ENCODE measurements around the gene TMEM127.
"Not testable (repeated sequence)": the region's sequence is repeated elsewhere in the genome, so short reads cannot be mapped to it uniquely, and the experiment has no call there.

The TMEM127 gene

DNA sequence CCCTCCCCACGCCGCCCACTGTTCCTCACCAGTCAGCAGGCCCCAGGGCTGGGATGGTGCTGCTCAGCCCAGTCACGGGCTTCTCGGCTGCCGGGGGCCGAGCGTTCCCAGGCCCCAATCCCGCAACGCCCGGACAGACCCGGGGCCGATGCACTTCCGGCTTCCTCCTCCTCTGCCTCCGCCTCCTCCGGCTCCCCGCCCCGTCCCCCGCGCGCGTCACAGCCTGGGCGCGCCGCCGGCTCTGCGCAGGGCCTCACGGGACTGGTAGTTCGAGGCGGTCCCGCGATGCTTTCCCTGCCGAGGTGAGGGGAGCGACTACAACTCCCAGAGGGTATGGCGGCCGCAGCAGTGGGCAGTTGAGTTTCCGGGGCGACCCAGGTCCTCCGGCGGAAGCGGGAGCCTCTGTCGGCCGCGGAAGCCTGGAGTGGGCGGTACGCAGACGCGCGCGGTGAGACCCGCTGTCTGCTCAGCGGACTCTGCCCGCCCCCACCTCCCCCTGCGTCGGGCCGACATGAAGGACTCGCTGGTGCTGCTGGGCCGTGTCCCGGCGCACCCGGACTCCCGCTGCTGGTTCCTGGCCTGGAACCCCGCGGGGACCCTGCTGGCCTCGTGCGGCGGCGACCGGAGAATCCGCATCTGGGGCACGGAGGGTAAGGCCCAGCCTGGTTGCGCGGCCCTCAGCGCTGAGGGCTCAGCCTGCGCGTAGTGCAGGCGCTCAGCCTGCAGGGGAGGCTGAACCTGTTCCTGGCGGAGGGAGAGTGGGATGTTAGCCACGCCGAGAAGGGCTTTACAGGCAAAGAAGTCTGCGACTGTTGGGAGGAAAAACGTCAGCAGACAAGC, at the start of gene TMEM127, which contains the start of gene CIAO1:
Gene TMEM127 (minus strand): TSS at position 158 of the 840 bp plus-strand sequence. CDS start 616 bp downstream, outside the sequence.
Gene CIAO1 (plus strand): TSS at position 386 of the 840 bp plus-strand sequence. CDS start 126 bp downstream, at position 512.
- H3K27ac Mint-ChIP-seq, result peak within 1 kb of the TSS; percentile 94 to 96
- no peaks in the 10 kb centered on the region for H3K9me3 Mint-ChIP-seq
- H3K27me3 Mint-ChIP-seq, result no peaks in the 10 kb centered on the region
- H3K4me1 Mint-ChIP-seq, result peaks cover 63% of the 10 kb centered on the region
- ATAC-seq (peak; percentile 95), DNase-seq (peak; percentile 99)
- peak within 1 kb of the TSS; percentile 99 to 100 for H3K4me3 Mint-ChIP-seq

GRCh38 chr2:96315005-96315399, 49.2 kb upstream of the TMEM127 start:
- Mint-ChIP-seq H3K27ac (no peak overlapping the region), H3K4me3 (peak overlapping the region in 1 of 2 donors; percentile 56), H3K27me3 (no peaks in the 10 kb centered on the region), H3K9me3 (no peaks in the 10 kb centered on the region), H3K4me1 (peaks cover 60% of the 10 kb centered on the region)
- ATAC-seq (no peak), DNase-seq (no peak)

DNA sequence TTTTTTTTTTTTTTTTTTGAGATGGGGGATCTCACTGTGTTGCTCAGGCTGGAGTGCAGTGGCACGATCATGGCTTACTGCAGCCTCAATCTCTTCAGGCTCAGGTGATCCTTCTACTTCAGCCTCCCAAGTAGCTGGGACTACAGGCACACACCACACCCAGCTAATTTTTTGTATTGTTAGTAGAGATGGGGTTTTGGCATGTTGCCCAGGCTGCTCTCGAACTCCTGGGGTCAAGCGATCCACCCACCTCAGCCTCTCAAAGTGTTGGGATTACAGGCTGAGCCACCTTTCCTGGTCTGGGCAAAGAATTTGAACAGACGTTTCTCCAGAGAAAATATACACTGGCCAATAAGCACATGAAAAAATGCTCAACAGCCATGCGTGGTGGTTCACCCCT, 42.5 kb upstream of the TMEM127 start:
- H3K27me3 Mint-ChIP-seq, result no peaks in the 10 kb centered on the region
- H3K4me1 Mint-ChIP-seq, result peaks cover 44% of the 10 kb centered on the region
- ATAC-seq, result no peak
- no peak for DNase-seq
- no peaks in the 10 kb centered on the region for H3K9me3 Mint-ChIP-seq
- H3K4me3 Mint-ChIP-seq, result no peak overlapping the region
- no peak overlapping the region for H3K27ac Mint-ChIP-seq

- Mint-ChIP-seq H3K27ac (peak overlapping the region; percentile 99 to 100), H3K4me3 (peak overlapping the region; percentile 99 to 100), H3K4me1 (peaks cover 50% of the 10 kb centered on the region), H3K9me3 (no peaks in the 10 kb centered on the region), H3K27me3 (no peaks in the 10 kb centered on the region)
- no peak for DNase-seq
- no peak for ATAC-seq
These were observed 40.6 kb upstream of the TMEM127 start for GRCh38 chr2:96306370-96306769.

DNA sequence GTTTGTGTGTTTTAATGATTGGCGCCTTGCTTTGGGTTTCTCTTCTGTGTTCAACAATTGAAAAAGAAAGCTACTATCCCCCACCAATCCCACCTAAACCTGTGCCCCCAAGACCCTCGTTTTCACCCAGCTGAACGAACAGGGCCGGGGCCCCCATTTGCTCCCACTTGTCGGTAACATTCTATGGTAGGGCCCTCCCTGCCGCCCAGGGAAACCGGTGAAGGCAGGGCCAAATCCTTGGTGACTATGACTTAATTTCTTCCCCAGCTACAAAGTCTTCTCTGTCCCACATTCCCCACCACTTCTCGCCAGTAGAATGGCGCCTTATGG, 40.1 kb upstream of the TMEM127 start:
- H3K4me3 Mint-ChIP-seq, result peak overlapping the region; percentile 99 to 100
- H3K9me3 Mint-ChIP-seq, result no peaks in the 10 kb centered on the region
- peak overlapping the region; percentile 99 to 100 for H3K27ac Mint-ChIP-seq
- DNase-seq (no peak), ATAC-seq (peak; percentile 3)
- H3K4me1 Mint-ChIP-seq, result peaks cover 54% of the 10 kb centered on the region
- no peaks in the 10 kb centered on the region for H3K27me3 Mint-ChIP-seq

- DNase-seq (peak; percentile 87 to 92), ATAC-seq (peak; percentile 98)
- Mint-ChIP-seq H3K27me3 (no peaks in the 10 kb centered on the region), H3K4me1 (peaks cover 55% of the 10 kb centered on the region), H3K9me3 (no peaks in the 10 kb centered on the region), H3K27ac (peak within 1 kb of the TSS; percentile 99 to 100), H3K4me3 (peak within 1 kb of the TSS; percentile 99 to 100)
These were observed 39.5 kb upstream of the TMEM127 start, which contains the start of gene SNRNP200 for GRCh38 chr2:96305091-96305978. TSS of gene SNRNP200 (minus strand) at chr2:96305546. CDS start at chr2:96305437, 109 bp downstream.

DNA sequence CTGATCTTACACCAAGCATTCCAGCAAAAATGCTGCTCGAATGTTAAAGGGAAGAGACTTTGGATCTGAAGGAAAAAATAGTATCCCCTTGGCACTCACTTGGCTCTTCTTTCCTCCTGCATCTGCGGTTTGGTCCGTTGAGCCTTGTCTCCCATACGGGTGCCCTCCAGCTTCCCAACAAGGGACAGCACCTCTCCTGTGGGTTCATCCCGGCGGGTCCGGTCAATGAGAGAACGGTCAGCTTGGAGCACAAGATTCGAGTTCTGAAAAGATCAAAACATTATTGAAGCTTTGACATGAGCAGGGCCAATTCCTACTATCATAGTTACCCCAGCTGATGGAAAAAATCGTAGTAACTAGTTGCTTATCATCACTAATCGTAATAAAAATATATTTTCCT, 38.8 kb upstream of the TMEM127 start:
- no peak for ATAC-seq
- DNase-seq, result no peak
- peaks cover 55% of the 10 kb centered on the region for H3K4me1 Mint-ChIP-seq
- peak overlapping the region; percentile 99 to 100 for H3K27ac Mint-ChIP-seq
- H3K27me3 Mint-ChIP-seq, result no peaks in the 10 kb centered on the region
- H3K9me3 Mint-ChIP-seq, result no peaks in the 10 kb centered on the region
- H3K4me3 Mint-ChIP-seq, result peak overlapping the region; percentile 99 to 100

- Mint-ChIP-seq H3K27me3 (no peaks in the 10 kb centered on the region), H3K4me3 (peak overlapping the region in 1 of 2 donors; percentile 24), H3K9me3 (no peaks in the 10 kb centered on the region), H3K4me1 (peaks cover 55% of the 10 kb centered on the region), H3K27ac (peak overlapping the region; percentile 13 to 88)
- ATAC-seq (no peak), DNase-seq (no peak)
These were observed 36.1 kb upstream of the TMEM127 start for GRCh38 chr2:96301865-96302264.

DNA sequence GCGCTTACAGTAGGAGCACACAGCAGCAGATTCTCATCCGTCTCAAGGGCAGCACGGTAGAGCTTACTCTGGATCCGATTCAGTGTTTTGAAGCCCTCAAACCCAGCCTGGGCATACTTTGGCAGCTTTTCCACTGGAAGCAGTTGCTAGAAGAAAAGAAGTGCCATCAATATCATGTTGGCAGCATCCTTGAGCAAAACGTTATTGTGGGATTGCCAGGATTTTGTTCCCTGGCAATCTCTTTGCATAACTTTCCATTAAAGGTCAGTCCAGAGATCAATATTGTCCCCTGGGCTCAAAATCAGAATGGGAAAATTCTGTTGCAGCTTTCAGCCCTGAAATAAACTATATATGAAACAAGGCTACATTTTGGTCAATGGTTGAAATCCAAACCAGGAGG, 31.1 kb upstream of the TMEM127 start:
- peaks cover 11% of the 10 kb centered on the region for H3K4me1 Mint-ChIP-seq
- no peak for DNase-seq
- no peak overlapping the region for H3K4me3 Mint-ChIP-seq
- ATAC-seq, result no peak
- no peak overlapping the region for H3K27ac Mint-ChIP-seq
- no peaks in the 10 kb centered on the region for H3K27me3 Mint-ChIP-seq
- H3K9me3 Mint-ChIP-seq, result no peaks in the 10 kb centered on the region

DNA sequence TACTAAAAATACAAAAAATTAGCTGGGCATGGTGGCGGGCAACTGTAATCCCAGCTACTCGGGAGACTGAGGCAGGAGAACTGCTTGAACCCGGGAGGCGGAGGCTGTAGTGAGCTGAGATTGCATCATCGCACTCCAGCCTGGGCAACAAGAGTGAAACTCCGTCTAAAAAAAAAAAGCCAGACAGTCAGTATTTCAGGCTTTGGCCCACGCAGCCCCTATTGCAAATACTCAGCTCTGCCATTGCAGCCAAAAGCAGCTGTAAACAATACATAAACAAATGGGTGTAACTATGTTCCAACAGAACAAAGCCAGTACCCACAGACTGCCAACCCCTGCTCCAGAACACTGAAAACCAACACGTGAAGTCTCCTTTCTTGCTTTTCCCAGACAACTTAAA, 28.5 kb upstream of the TMEM127 start:
- H3K4me3 Mint-ChIP-seq, H3K27me3 Mint-ChIP-seq, H3K27ac Mint-ChIP-seq, H3K9me3 Mint-ChIP-seq, H3K4me1 Mint-ChIP-seq, ATAC-seq, DNase-seq: not testable (repeated sequence)

DNA sequence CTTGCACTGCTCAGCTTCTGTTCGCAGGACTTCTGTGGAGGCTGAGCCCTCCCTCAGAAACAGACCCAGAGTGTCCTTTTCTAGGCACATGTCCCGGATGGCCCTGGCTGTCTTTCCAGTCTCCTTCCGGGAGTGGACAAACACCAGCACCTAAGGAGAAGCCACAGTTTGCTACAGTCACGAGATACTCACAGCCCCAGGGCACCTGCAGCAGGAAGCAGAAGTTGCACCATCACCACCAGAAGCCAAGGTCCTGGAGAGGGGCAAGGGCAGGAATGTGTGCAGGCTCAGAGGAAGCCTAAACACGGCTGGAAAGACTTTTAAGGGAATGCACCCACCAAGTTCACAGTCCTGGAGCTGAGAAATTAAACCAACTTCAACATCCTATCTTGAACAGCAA, 26.0 kb upstream of the TMEM127 start:
- H3K9me3 Mint-ChIP-seq, result no peaks in the 10 kb centered on the region
- ATAC-seq, result no peak
- H3K27me3 Mint-ChIP-seq, result no peaks in the 10 kb centered on the region
- no peak overlapping the region for H3K4me3 Mint-ChIP-seq
- no peak for DNase-seq
- H3K4me1 Mint-ChIP-seq, result no peaks in the 10 kb centered on the region
- H3K27ac Mint-ChIP-seq, result no peak overlapping the region

- DNase-seq (no peak), ATAC-seq (no peak)
- no peaks in the 10 kb centered on the region for H3K4me1 Mint-ChIP-seq
- H3K9me3 Mint-ChIP-seq, result no peaks in the 10 kb centered on the region
- no peaks in the 10 kb centered on the region for H3K27me3 Mint-ChIP-seq
- peak overlapping the region in 1 of 2 donors; percentile 24 for H3K27ac Mint-ChIP-seq
- no peak overlapping the region for H3K4me3 Mint-ChIP-seq
These were observed 21.6 kb upstream of the TMEM127 start for GRCh38 chr2:96287273-96287856.

DNA sequence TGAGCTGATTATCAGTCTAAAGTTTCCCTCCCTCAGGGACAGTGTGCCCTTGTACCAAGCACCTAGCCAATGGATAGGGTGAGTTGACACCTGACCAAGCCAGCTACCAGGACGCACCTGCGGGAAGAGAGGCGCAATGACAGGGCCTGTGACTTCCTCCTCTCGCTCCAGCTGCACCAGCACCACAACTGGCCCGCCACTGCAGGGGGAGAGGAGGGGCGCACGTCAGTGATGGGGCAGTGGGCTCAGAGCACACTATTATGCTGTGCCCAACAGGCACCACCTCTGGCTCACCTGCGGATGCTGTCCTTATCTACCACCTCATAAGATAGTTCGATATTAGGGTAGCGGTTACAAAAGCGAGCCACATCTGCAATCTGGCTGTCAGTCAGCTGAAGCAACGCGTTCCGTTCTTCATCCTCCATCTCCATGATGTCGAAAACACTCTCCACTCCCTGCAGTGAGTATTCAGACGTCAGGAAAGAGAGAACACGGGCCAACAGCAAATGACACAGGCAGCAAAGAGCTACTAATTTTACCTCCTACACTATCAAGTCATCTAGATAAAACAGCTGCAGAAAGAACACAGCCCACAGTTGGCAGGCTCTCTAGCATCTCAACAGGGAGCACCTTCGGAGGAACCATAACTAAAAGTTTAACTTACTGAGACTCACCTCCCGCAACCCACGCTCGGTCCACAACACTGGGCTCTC, 11.1 kb upstream of the TMEM127 start:
- Mint-ChIP-seq H3K4me1 (peaks cover 11% of the 10 kb centered on the region), H3K27ac (no peak overlapping the region), H3K27me3 (no peaks in the 10 kb centered on the region), H3K9me3 (no peaks in the 10 kb centered on the region), H3K4me3 (no peak overlapping the region)
- DNase-seq (no peak), ATAC-seq (no peak)

DNA sequence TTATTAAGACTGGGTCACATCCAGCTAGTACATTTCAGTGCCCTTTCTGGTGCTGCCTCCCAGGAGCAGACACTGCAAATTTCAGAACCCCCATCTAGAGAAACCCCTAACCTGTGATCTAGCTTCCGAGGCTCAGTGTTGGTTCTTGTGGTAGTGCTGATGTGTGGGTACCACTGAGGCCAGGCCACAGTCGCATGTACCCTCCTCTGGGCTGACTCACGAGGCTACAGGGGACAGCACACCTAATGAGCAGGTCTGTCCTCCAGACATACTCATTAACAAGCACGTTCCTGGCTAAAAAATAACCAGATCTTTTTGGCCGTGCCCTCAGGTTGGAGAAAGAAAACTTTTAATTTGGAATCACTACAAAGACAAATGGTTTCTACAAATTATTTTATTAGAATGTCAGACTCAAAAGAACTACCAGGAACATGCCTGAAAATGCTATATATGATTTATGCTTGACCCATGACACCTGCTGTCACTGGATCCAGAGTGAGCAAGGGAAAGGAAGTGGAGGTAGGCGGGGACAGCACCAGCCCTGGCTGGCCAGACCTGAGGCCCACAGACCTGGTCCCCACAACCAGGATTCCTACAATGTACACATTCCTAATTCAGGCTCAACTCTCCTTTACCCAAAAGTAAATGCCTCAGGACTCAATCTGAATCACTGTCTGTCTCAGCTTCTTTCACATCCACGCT, 8.7 kb upstream of the TMEM127 start:
- H3K9me3 Mint-ChIP-seq, result no peaks in the 10 kb centered on the region
- H3K27ac Mint-ChIP-seq, result peak overlapping the region; percentile 61 to 71
- no peak overlapping the region for H3K4me3 Mint-ChIP-seq
- DNase-seq (no peak), ATAC-seq (no peak)
- H3K27me3 Mint-ChIP-seq, result no peaks in the 10 kb centered on the region
- H3K4me1 Mint-ChIP-seq, result peaks cover 11% of the 10 kb centered on the region
